Endothelial cell of umbilical vein (primary cell): ENCODE measurements around the gene DGUOK. TPM values are rescaled to one million over a fixed set of nuclear protein-coding genes. Genes with fewer than 3 reads are reported as not detected.
A peak's percentile ranks its signal among the peaks of the same experiment; 100 is the strongest.

Experiments
- BruUV-seq: library from RNA; stranded (reverse); fragments of 400-500 nt; replicated peaks from 2 replicates; lab custom pipeline; 2021; lab: Mats Ljungman, UMichigan
- CTCF ChIA-PET: fragments of 300-600, 350-600 bp; sonication (Branson Sonifier 250); formaldehyde crosslinking; loops from one replicate; lab custom pipeline; 2021; ENCODE audit warnings: antibody characterized with exemption, inconsistent platforms; lab: Charles Lee
- POLR2A ChIA-PET: fragments of 300-600, 350-600 bp; sonication (Branson Sonifier 250); formaldehyde crosslinking; loops from one replicate; lab custom pipeline; 2021; ENCODE audit warnings: antibody characterized with exemption, inconsistent platforms; lab: Charles Lee
- DNase-seq: peaks from one replicate; pipeline ENCODE4 v3.0.0-alpha.2; 2011; ENCODE audit warnings: low read depth, low spot score
- FAIRE-seq: peaks from 2 replicates; lab custom pipeline; 2011; peaks lifted over from hg19 to GRCh38; lab: Jason Lieb, UNC
- H2AFZ ChIP-seq: 2 replicates; pipeline ENCODE4 v1.6.0; 2012; ENCODE audit warnings: low read depth, low read length, control low read depth, inconsistent platforms
- H3K27ac ChIP-seq: 2 replicates; pipeline ENCODE4 v1.5.1; 2011; ENCODE audit warnings: low read depth, mild to moderate bottlenecking, control low read depth, low read length, moderate library complexity; ENCODE audit not compliant: insufficient read depth
- H3K27me3 ChIP-seq, 2 experiments: 2 replicates each; pipeline versions ENCODE4 v1.6.0 to v1.6.1; 2011; ENCODE audit warnings: low read length in 2 of 2, mixed read lengths in 1 of 2; ENCODE audit not compliant: control insufficient read depth in 2 of 2, insufficient read depth in 2 of 2
- H3K36me3 ChIP-seq, 2 experiments: 2 replicates in 1 of 2; 3 replicates in 1 of 2; pipeline ENCODE4 v1.5.1; 2011; ENCODE audit warnings: low read length in 2 of 2, mild to moderate bottlenecking in 1 of 2, moderate library complexity in 1 of 2; ENCODE audit not compliant: control insufficient read depth in 2 of 2, insufficient read depth in 2 of 2; ENCODE audit errors: extremely low read depth in 1 of 2
- H3K4me1 ChIP-seq: 3 replicates; pipeline ENCODE4 v1.5.1; 2011; ENCODE audit warnings: mild to moderate bottlenecking, low read length; ENCODE audit not compliant: control insufficient read depth, insufficient read depth; ENCODE audit errors: extremely low read depth
- H3K4me2 ChIP-seq: 2 replicates; pipeline ENCODE4 v1.6.1; 2011; ENCODE audit warnings: low read length, control low read depth, mixed read lengths; ENCODE audit not compliant: insufficient read depth
- H3K4me3 ChIP-seq, 3 experiments: fragments of 200-600 bp in 1 of 3; sonication (generic), shearing (Covaris generic) in 1 of 3; replicated peaks in 1 of 3; 2 replicates each; pipeline ENCODE4 v1.5.1; 2011 to 2016; ENCODE audit warnings: control low read depth in 3 of 3, low read length in 3 of 3, mild to moderate bottlenecking in 2 of 3, inconsistent platforms in 1 of 3, low read depth in 1 of 3, moderate library complexity in 1 of 3; ENCODE audit not compliant: insufficient read depth in 1 of 3
- H3K79me2 ChIP-seq: 2 replicates; pipeline ENCODE4 v1.6.0; 2012; ENCODE audit warnings: low read length, inconsistent platforms; ENCODE audit not compliant: control insufficient read depth, insufficient read depth
- H3K9ac ChIP-seq: replicated peaks from 2 replicates; pipeline ENCODE3; 2011; ENCODE audit warnings: low read length, control low read depth; ENCODE audit not compliant: insufficient read depth; ENCODE audit errors: extremely low read depth
- H3K9me1 ChIP-seq: replicated peaks from 3 replicates; pipeline ENCODE4 v1.6.0; 2011; ENCODE audit warnings: mild to moderate bottlenecking, low read length; ENCODE audit not compliant: control insufficient read depth, insufficient read depth; ENCODE audit errors: extremely low read depth
- H3K9me3 ChIP-seq: replicated peaks from 2 replicates; pipeline ENCODE4 v1.5.1; 2012; ENCODE audit warnings: low read length, inconsistent platforms; ENCODE audit not compliant: control insufficient read depth, insufficient read depth
- H4K20me1 ChIP-seq: replicated peaks from 2 replicates; pipeline ENCODE3; 2011; ENCODE audit warnings: mild to moderate bottlenecking, low read length; ENCODE audit not compliant: control insufficient read depth, insufficient read depth; ENCODE audit errors: extremely low read depth
- EZH2 ChIP-seq: IDR thresholded peaks from 2 replicates; pipeline ENCODE4 v1.6.1; 2012; ENCODE audit warnings: borderline replicate concordance, low read depth, mild to moderate bottlenecking, moderate library complexity, low read length, inconsistent platforms; ENCODE audit not compliant: severe bottlenecking
- FOS ChIP-seq: IDR thresholded peaks from 2 replicates; pipeline ENCODE4 v1.6.1; 2011; ENCODE audit warnings: mild to moderate bottlenecking, low read length, moderate library complexity, borderline replicate concordance; ENCODE audit not compliant: insufficient read depth
- POLR2AphosphoS5 ChIP-seq: IDR thresholded peaks from 2 replicates; pipeline ENCODE4 v1.6.1; 2012; ENCODE audit warnings: low read depth, mild to moderate bottlenecking, control low read depth, low read length, moderate library complexity; ENCODE audit not compliant: insufficient read depth
- dilution Hi-C: fragments of 300-500 bp; cut with MboI; formaldehyde crosslinking; loops from one replicate; pipeline ENCODE4 v1.15.0; 2019; ENCODE audit warnings: low sequenced_read_pairs; ENCODE audit not compliant: extremely low pct_ligation_motif_present
- intact Hi-C: fragments of 100-400 bp; cut with micrococcal nuclease; formaldehyde crosslinking; loops from one replicate; pipeline ENCODE4 v1.10.0; 2022
- polyA plus RNA-seq, 4 experiments: library from polyadenylated mRNA; depleted of rRNA in 3 of 4; stranded (reverse) in 3 of 4; unstranded in 1 of 4; fragments of >200 nt; gene quantifications; 2 replicates each; pipeline versions ENCODE4 v1.2.1 to v1.2.3, GENCODE V29; 2011 to 2012; ENCODE audit warnings: missing spikeins in 1 of 4
- total RNA-seq: library from RNA; stranded (reverse); gene quantifications from 2 replicates; pipeline ENCODE4 v1.2.3, GENCODE V29; 2021

DGUOK gene
- total and polyA plus RNA-seq, 2 donors (not counting 3 experiments of a cell fraction or from before 2014, with no cell fraction given): 51.8 to 77.5 TPM

- TF ChIP-seq POLR2AphosphoS5 (no peak), FOS (no peak)
- POLR2A ChIA-PET: interaction anchor here (0.5 kb wide), 1 partner anchor 45 kb away, joined by 3 read pairs; no protein-coding TSS in a partner anchor
- Histone ChIP-seq H3K4me1 (peaks cover 37% of the 10 kb centered on the region), H4K20me1 (no peaks in the 10 kb centered on the region), H3K79me2 (peaks cover 8% of the 10 kb centered on the region), H2AFZ (peak overlapping the region; percentile 82), H3K27me3 (no peaks in the 10 kb centered on the region), H3K36me3 (no peaks in the 10 kb centered on the region), H3K4me3 (peak overlapping the region in 2 of 3 experiments; percentile 8 to 30), H3K9ac (no peak overlapping the region), H3K9me1 (no peaks in the 10 kb centered on the region), H3K9me3 (no peaks in the 10 kb centered on the region), H3K27ac (no peak overlapping the region), H3K4me2 (peak overlapping the region; percentile 76)
- peak; percentile 37 for FAIRE-seq
- BruUV-seq: no TSS peak
- DNase-seq: no peak
- intact Hi-C loops (loop anchor here (10.0 kb wide), 1 partner anchor 163 kb away; the partner anchor contains the start of gene BOLA3), dilution Hi-C loops (no loop called here)
- CTCF ChIA-PET: interaction anchor here (1.1 to 1.6 kb wide), 2 partner anchors 21 to 139 kb away, joined by 3 to 4 read pairs; no protein-coding TSS in a partner anchor
These were observed 54.7 kb downstream of the DGUOK start for GRCh38 chr2:73981081-73982001.

GRCh38 chr2:73982140-73982617 lies 55.5 kb downstream of the DGUOK start:
- no peak for FAIRE-seq
- no peak overlapping the region for H3K27ac ChIP-seq
- no peaks in the 10 kb centered on the region for H4K20me1 ChIP-seq
- ChIA-PET CTCF (interaction anchor here (0.9 to 1.1 kb wide), 2 partner anchors 11 to 20 kb away, joined by 3 to 4 read pairs; no protein-coding TSS in a partner anchor), POLR2A (no interaction called here)
- no peaks in the 10 kb centered on the region for H3K27me3 ChIP-seq
- H3K9me3 ChIP-seq: no peaks in the 10 kb centered on the region
- H3K4me1 ChIP-seq: peaks cover 44% of the 10 kb centered on the region
- intact Hi-C loops: loop anchor here (10.0 kb wide), 1 partner anchor 163 kb away; the partner anchor contains the start of gene BOLA3
- no peaks in the 10 kb centered on the region for H3K36me3 ChIP-seq
- peaks cover 14% of the 10 kb centered on the region for H3K79me2 ChIP-seq
- no peak overlapping the region for H3K4me3 ChIP-seq
- no TSS peak for BruUV-seq
- dilution Hi-C loops: no loop called here
- H3K9me1 ChIP-seq: no peaks in the 10 kb centered on the region
- no peak overlapping the region for H3K9ac ChIP-seq
- H2AFZ ChIP-seq: no peak overlapping the region
- no peak for DNase-seq
- TF ChIP-seq EZH2 (no peak), FOS (no peak)
- no peak overlapping the region for H3K4me2 ChIP-seq
